ENCODE measurements around the gene ZNF480. TPM values are rescaled to one million over a fixed set of nuclear protein-coding genes. Genes with fewer than 3 reads are reported as not detected.
A peak's percentile ranks its signal among the peaks of the same experiment; 100 is the strongest.
"Not testable (repeated sequence)": the region's sequence is repeated elsewhere in the genome, so short reads cannot be mapped to it uniquely, and the experiment has no call there.

ZNF480 gene
- total RNA-seq, 1 experiment from 2014 or later = 9.6 TPM

GRCh38 chr19:52258426-52258825, 38.5 kb upstream of the ZNF480 start:
- no peaks in the 10 kb centered on the region for H3K27me3 ChIP-seq (ENCODE audit: low read length)
- H3K27ac ChIP-seq (ENCODE audit: low read length) = no peak overlapping the region
- ChIA-PET CTCF (no interaction called here), POLR2A (ENCODE audit: unreplicated experiment) (no interaction called here)
- H3K9ac ChIP-seq (ENCODE audit: low read length) = no peak overlapping the region
- no peaks in the 10 kb centered on the region for H3F3A ChIP-seq (ENCODE audit: low read length, unreplicated experiment)
- DNase-seq (no peak), ATAC-seq (no peak)
- no peaks in the 10 kb centered on the region for H3K79me2 ChIP-seq (ENCODE audit: low read length)
- no peaks in the 10 kb centered on the region for H3K4me1 ChIP-seq (ENCODE audit: insufficient read depth, low read length)
- H3K4me2 ChIP-seq (ENCODE audit: low read length) = no peak overlapping the region
- BruUV-seq (replicated peaks) = no TSS peak
- no peak overlapping the region for H3K4me3 ChIP-seq (ENCODE audit: low read length)
- H4K20me1 ChIP-seq (ENCODE audit: low read length) = no peaks in the 10 kb centered on the region
- H2AFZ ChIP-seq (ENCODE audit: low read length) = no peak overlapping the region
- no peaks in the 10 kb centered on the region for H3K9me2 ChIP-seq (replicated peaks; ENCODE audit: low read length)
- H3K9me3 ChIP-seq (ENCODE audit: low read length) = peaks cover 14% of the 10 kb centered on the region
- no peaks in the 10 kb centered on the region for H3K36me3 ChIP-seq (ENCODE audit: low read depth, low read length)
- intact Hi-C loops (cut with micrococcal nuclease) = no loop called here
- TF ChIP-seq CTCF (conservative IDR thresholded peaks at IDR 0.05; ENCODE audit: low read depth, low read length) = no peak

- H3K9ac ChIP-seq (ENCODE audit: low read length); H2AFZ ChIP-seq (ENCODE audit: low read length); H3K27ac ChIP-seq (ENCODE audit: low read length); POLR2A ChIA-PET (ENCODE audit: unreplicated experiment); H3K9me2 ChIP-seq (replicated peaks; ENCODE audit: low read length); intact Hi-C loops (cut with micrococcal nuclease); H3K4me1 ChIP-seq (ENCODE audit: insufficient read depth, low read length); BruUV-seq (replicated peaks); H3K36me3 ChIP-seq (ENCODE audit: low read depth, low read length); H3F3A ChIP-seq (ENCODE audit: low read length, unreplicated experiment); H3K4me2 ChIP-seq (ENCODE audit: low read length); ATAC-seq; H3K27me3 ChIP-seq (ENCODE audit: low read length); H3K4me3 ChIP-seq (ENCODE audit: low read length); H4K20me1 ChIP-seq (ENCODE audit: low read length); CTCF ChIA-PET: not testable (repeated sequence)
- DNase-seq = peak; percentile 57
- Histone ChIP-seq H3K9me3 (ENCODE audit: low read length) (peaks cover 26% of the 10 kb centered on the region; the same call in 1 of the 2 replicates), H3K79me2 (ENCODE audit: low read length) (peaks cover 11% of the 10 kb centered on the region)
Observed at GRCh38 chr19:52265556-52265955, 31.4 kb upstream of the ZNF480 start.

DNA sequence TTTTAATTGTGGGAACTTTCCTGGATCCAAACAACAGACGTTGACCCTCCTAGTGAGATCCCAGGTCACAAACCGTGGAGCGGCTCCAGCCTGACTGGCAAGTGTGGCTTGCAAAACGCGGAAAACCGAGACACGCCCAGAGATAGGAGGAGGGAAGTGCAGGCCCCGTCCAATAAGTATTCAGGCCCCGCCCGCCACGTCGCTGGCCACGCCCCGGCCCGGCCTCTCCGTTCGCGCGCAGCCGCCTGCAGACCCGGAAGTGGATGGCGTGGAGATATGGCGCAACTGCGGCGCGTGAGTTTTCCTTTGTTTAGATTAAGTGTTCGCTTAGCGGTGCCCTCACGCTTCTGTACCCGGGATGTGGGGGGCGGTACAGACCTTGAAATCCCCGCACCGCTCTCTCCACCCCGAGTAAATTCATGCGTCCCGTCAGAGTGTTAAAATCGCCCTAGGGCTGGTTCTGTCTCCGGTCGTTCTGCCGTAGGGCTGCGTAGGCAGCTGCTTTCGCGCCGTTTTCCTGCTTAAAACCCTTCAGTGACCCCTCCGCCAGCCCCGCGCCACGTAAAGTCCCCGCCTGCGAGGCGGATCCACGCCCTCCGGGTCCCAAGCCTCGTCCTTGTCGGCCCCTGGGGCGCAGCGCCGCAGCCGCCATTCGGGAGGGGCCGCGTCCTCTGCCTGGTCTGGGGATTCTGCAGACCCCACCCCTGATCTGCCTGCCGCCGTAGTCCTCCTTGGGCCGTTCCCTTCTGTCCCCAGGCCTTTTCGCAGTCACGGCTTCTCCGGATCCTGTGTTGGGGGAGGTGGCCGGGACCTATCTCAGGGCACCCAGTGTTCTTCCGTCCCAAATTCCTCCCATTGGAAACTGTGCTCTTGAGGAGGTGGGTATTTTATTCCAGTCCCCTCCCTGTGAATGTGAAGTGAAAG, 27.4 kb upstream of the ZNF480 start, which contains the start of gene ZNF766:
Gene ZNF766, plus strand, starts transcription at position 250 of the 924 bp plus-strand sequence. Its CDS starts 27 bp downstream, at position 277.
- no peaks in the 10 kb centered on the region for H3K9me2 ChIP-seq (replicated peaks; ENCODE audit: low read length)
- H3K9ac ChIP-seq (ENCODE audit: low read length) = peak within 1 kb of the TSS; percentile 99
- peak within 1 kb of the TSS; percentile 97 for H3K4me3 ChIP-seq (ENCODE audit: low read length)
- ChIA-PET POLR2A (ENCODE audit: unreplicated experiment) (interaction anchor here (0.6 kb wide), 1 partner anchor 338 kb away, joined by 3 read pairs; no protein-coding TSS in a partner anchor), CTCF (no interaction called here)
- ATAC-seq = peak; percentile 99
- intact Hi-C loops (cut with micrococcal nuclease) = loop anchor here (1.0 kb wide), 1 partner anchor 28 kb away; the partner anchor contains the start of gene ZNF480
- H3K9me3 ChIP-seq (ENCODE audit: low read length) = peaks cover 15% of the 10 kb centered on the region
- DNase-seq = peak; percentile 95
- no peaks in the 10 kb centered on the region for H4K20me1 ChIP-seq (ENCODE audit: low read length)
- peaks cover 33% of the 10 kb centered on the region for H3K36me3 ChIP-seq (ENCODE audit: low read depth, low read length)
- H3K79me2 ChIP-seq (ENCODE audit: low read length) = peaks cover 47% of the 10 kb centered on the region
- TSS peak; percentile 79 for BruUV-seq (replicated peaks)
- TF ChIP-seq CTCF (conservative IDR thresholded peaks at IDR 0.05; ENCODE audit: low read depth, low read length) (no peak), EZH2 (IDR thresholded peaks at IDR 0.05; ENCODE audit: low read length, unreplicated experiment) (no peak), EZH2phosphoT487 (IDR thresholded peaks at IDR 0.05; ENCODE audit: borderline replicate concordance, low read length) (no peak)
- H3K27ac ChIP-seq (ENCODE audit: low read length) = peak within 1 kb of the TSS; percentile 84
- H3K4me1 ChIP-seq (ENCODE audit: insufficient read depth, low read length) = peaks cover 12% of the 10 kb centered on the region; the same call in 1 of the 2 replicates
- no peaks in the 10 kb centered on the region for H3F3A ChIP-seq (ENCODE audit: low read length, unreplicated experiment)
- peak within 1 kb of the TSS; percentile 88 for H2AFZ ChIP-seq (ENCODE audit: low read length)
- H3K27me3 ChIP-seq (ENCODE audit: low read length) = no peaks in the 10 kb centered on the region
- peak within 1 kb of the TSS; percentile 94 for H3K4me2 ChIP-seq (ENCODE audit: low read length)

Data from PC-3 (cell line).